ENCODE data around the gene ARHGAP8.
"Not testable (repeated sequence)": the region's sequence is repeated elsewhere in the genome, so short reads cannot be mapped to it uniquely, and the experiment has no call there.

The ARHGAP8 gene

DNA sequence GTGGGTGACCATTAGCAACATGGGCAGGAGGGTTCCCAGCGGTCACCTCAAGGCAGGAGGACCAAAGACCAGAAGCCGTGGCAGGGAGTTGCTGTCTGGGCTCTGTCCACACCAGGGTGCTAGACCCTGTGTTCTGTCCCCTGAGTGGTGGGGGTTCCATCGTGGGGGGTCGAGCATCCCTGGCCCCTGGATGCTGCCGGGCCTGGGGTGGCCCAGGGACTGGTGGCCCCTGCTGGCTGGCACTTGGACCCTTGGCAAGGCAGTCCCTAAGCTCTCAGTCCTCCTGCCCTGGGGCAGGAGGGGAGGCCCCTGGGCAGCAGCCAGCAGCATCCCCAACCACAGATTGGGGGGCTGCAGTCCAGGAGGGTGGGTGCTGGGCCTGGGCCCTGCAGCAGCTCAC is 13.4 kb upstream of the ARHGAP8 start:
- H3K4me3 ChIP-seq (replicated peaks; ENCODE audit: low read depth, low read length): no peak overlapping the region
- DNase-seq (ENCODE audit: low read depth): no peak
- TF ChIP-seq, protein P1, sequence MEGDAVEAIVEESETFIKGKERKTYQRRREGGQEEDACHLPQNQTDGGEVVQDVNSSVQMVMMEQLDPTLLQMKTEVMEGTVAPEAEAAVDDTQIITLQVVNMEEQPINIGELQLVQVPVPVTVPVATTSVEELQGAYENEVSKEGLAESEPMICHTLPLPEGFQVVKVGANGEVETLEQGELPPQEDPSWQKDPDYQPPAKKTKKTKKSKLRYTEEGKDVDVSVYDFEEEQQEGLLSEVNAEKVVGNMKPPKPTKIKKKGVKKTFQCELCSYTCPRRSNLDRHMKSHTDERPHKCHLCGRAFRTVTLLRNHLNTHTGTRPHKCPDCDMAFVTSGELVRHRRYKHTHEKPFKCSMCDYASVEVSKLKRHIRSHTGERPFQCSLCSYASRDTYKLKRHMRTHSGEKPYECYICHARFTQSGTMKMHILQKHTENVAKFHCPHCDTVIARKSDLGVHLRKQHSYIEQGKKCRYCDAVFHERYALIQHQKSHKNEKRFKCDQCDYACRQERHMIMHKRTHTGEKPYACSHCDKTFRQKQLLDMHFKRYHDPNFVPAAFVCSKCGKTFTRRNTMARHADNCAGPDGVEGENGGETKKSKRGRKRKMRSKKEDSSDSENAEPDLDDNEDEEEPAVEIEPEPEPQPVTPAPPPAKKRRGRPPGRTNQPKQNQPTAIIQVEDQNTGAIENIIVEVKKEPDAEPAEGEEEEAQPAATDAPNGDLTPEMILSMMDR (IDR thresholded peaks at IDR 0.05; ENCODE audit: low read length, missing control alignments): no peak

DNA sequence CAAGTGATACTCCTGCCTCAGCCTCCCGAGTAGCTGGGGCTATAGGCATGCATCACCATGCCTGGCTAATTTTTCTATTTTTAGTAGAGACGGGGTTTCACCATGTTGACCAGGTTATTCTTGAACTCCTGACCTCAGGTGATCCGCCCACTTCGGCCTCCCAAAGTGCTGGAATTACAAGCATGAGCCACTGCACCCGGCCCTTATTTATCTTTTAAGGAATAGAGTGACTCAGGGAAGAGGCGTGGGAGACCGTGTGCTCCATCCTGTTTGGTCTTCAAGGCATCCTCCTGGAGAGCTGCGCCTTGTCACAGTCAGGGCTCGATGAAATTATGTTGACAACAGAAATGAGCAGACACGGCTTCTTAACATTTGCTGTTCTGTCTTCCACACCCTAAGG is 12.7 kb upstream of the ARHGAP8 start:
- DNase-seq (ENCODE audit: low read depth): peak; percentile 74
- H3K4me3 ChIP-seq (replicated peaks; ENCODE audit: low read depth, low read length): not testable (repeated sequence)

DNA sequence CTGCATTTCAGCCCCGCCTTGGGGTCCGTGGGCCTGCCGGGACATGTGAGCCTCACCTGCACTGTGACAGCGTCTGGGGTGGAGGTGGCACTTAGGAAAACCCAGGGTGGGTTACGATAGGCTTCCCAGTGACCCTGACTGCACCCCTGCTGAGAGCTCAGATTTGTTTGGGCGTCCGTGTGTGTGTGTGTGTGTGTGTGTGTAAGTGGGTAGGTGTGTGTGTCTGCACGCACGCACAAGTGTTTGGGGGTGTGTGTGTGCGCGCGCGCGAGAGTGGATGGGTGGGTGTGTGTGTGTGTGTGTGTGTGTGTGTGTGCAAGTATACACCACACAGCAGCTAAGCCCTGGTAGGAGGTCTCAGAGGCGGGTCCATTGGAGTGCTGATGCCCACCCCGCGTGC is 12.1 kb upstream of the ARHGAP8 start:
- no peak for DNase-seq (ENCODE audit: low read depth)
- TF ChIP-seq, protein P1 (IDR thresholded peaks at IDR 0.05; ENCODE audit: low read length, missing control alignments): no peak
- H3K4me3 ChIP-seq (replicated peaks; ENCODE audit: low read depth, low read length): no peak overlapping the region

DNA sequence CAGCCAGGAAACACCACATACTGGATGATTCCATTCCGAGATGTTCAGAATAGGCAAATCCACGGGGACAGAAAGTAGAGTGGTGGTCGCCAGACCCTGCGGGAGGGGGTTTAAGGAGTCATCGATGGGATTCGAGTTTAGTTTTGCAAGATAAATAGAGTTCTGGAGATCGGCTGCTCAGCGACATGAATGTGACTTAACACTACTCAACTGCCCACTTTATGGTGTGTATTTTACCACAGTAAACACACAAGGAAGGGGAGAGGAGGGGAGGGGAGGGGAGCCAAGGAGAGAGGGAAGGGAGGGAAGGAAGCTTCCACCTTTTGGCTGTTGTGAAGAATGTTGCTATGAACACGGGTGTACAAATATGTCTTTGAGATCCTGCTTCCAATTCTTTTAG is 10.4 kb upstream of the ARHGAP8 start:
- H3K4me3 ChIP-seq (replicated peaks; ENCODE audit: low read depth, low read length): no peak overlapping the region
- no peak for DNase-seq (ENCODE audit: low read depth)
- TF ChIP-seq, protein P1 (IDR thresholded peaks at IDR 0.05; ENCODE audit: low read length, missing control alignments): no peak

DNA sequence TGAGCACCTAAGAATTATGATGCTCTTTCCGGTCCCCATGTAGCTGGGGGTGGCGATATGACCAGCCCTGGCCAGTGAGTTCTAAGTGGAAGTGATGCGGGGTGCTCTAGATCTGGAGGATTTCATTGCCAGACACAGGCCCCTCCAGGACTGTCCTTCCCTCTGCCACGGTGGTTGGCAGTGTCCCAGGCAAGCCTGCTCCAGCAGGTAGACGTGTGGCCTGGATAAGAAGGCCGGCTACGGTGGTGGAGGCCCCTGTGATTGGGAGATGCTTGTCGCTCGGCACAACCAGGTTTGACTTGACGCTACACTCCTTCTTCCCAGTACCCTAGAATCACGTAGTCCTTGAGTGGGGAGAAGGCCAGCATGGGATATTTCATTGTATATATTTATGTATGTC is 9.1 kb upstream of the ARHGAP8 start:
- TF ChIP-seq, protein P1 (IDR thresholded peaks at IDR 0.05; ENCODE audit: low read length, missing control alignments): no peak
- H3K4me3 ChIP-seq (replicated peaks; ENCODE audit: low read depth, low read length): no peak overlapping the region
- no peak for DNase-seq (ENCODE audit: low read depth)

DNA sequence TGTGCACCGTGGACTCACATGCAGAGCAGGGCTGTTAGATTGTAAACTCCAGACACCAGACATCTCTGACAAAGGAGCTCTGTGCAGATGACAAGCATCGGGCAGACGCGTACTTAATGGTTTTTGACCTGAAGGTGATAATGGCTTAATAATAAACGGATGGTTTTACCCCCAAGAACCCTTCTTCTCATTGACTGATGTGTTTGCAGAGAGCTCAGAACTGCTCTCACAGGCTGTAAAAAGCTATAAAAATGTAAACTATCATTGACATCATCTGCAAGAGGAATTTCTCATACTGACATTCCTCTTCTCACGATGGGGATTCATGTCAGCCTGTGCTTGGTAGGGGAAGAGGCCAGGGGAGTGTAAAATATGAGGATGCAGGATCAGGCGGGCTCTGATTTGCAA is 8.6 kb upstream of the ARHGAP8 start:
- no peak for DNase-seq (ENCODE audit: low read depth)
- H3K4me3 ChIP-seq (replicated peaks; ENCODE audit: low read depth, low read length): no peak overlapping the region
- TF ChIP-seq, protein P1 (IDR thresholded peaks at IDR 0.05; ENCODE audit: low read length, missing control alignments): no peak

DNA sequence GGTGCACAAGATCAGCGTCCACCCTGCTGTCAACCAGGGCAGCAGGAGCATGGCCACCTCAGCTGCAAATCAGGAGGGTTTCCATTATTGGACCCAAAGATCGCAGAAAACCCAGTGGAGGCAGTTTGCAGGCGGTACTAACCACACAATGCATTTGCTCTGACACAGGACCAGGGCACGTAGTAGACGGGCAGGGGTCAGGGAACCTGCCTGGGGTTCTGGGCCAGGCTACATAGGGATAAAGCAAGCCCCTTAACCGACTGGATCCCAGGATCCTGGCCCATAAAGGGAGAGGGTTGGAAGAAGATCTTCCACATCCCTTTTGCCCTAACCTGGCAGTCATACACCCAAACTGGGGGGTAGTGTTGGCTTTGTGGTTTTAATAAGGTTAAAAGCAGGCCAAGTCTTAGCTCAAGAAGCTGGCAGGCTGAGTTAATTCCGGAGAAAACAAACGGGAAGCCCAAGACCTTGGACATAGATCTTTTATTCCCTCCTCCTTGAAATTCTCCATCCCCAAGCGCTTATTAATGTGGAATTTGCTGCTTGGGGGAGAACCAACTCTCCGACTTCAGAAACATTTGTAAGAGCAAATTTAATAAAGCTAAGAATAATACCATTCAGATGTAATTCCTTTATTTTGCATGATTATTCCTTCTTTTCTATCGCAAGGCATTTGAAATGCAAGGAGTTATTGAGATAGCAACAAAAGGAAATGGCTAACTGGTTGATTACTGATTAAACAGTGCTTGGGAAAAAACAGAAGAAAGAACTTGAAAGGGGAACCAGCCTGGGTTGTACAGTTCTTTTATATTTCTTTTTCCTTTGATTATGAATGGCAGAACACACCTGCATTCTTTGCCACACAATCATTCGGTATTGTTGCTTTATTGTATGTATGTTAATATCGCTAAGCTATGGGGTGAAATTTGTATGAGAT is 6.3 kb upstream of the ARHGAP8 start:
- TF ChIP-seq, protein P1 (IDR thresholded peaks at IDR 0.05; ENCODE audit: low read length, missing control alignments): no peak
- DNase-seq (ENCODE audit: low read depth): no peak
- H3K4me3 ChIP-seq (replicated peaks; ENCODE audit: low read depth, low read length): no peak overlapping the region

DNA sequence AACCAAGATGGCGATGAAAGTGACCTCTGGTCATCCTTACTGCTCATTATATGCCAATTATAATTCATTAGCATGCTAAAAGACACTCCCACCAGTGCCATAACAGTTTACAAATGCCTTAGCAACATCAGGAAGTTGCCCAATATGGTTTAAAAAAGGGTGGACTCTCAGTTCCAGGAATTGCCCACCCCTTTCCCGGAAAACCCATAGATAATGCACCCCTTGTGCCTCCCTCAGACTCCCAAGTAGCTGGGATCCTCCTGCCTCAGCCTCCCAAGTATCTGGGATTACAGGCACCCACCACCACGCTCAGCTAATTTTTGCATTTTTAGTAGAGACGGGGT is 4.6 kb upstream of the ARHGAP8 start:
- DNase-seq (ENCODE audit: low read depth): not testable (repeated sequence)

More for the DNA sequence above, 4.6 kb upstream of the ARHGAP8 start:
- not testable (repeated sequence) for H3K4me3 ChIP-seq (replicated peaks; ENCODE audit: low read depth, low read length)

Data from fibroblast of pulmonary artery (primary cell).